ENCODE measurements around the gene CABLES1. TPM values are rescaled to one million over a fixed set of nuclear protein-coding genes. Genes with fewer than 3 reads are reported as not detected.

CABLES1 gene
- polyA plus RNA-seq, 3 donors: 0.09 to 0.15 TPM; not detected in 1

- Histone ChIP-seq H3K4me1 (ENCODE audit: control insufficient read depth in 1 of 2, insufficient read depth in 2 of 2, low read length in 2 of 2) (peaks cover 20 to 25% of the 10 kb centered on the region in 2 donors), H3K27me3 (ENCODE audit: control insufficient read depth in 2 of 2, insufficient read depth in 2 of 2, low read length in 2 of 2) (no peaks in the 10 kb centered on the region), H3K4me2 (replicated peaks; ENCODE audit: extremely low read depth, low read length, poor library complexity, severe bottlenecking) (no peak overlapping the region), H3K36me3 (replicated peaks in 1 of 2; ENCODE audit: control insufficient read depth in 1 of 2, insufficient read depth in 2 of 2, low read length in 2 of 2) (no peaks in the 10 kb centered on the region), H3K4me3 (replicated peaks in 1 of 3; ENCODE audit: low read depth in 2 of 3, low read length in 3 of 3) (no peak overlapping the region), H3K27ac (ENCODE audit: low read depth in 1 of 2, low read length in 2 of 2) (no peak overlapping the region), H4K20me1 (ENCODE audit: insufficient read depth, low read length) (no peaks in the 10 kb centered on the region), H3K9ac (ENCODE audit: insufficient read depth, low read length, poor library complexity, severe bottlenecking) (no peak overlapping the region), H3K79me2 (ENCODE audit: insufficient read depth, low read length) (no peaks in the 10 kb centered on the region), H2AFZ (ENCODE audit: insufficient read depth, low read depth, low read length, poor library complexity, severe bottlenecking) (no peak overlapping the region), H3K9me3 (replicated peaks in 1 of 2; ENCODE audit: control insufficient read depth in 1 of 2, insufficient read depth in 1 of 2, low read length in 2 of 2) (no peaks in the 10 kb centered on the region)
- Mint-ChIP-seq H3K9me3 (peaks cover 0 to 5% (median 0%) of the 10 kb centered on the region in 7 donors), H3K4me3 (no peak overlapping the region), H3K36me3 (no peaks in the 10 kb centered on the region), H3K4me1 (peaks cover 23% of the 10 kb centered on the region), H3K27ac (no peak overlapping the region), H3K27me3 (ENCODE audit: low read depth in 3 of 3) (peaks cover 1 to 7% (median 2%) of the 10 kb centered on the region in 3 donors)
- no peak for TF ChIP-seq CTCF (IDR thresholded peaks at IDR 0.05)
- intact Hi-C loops (cut with micrococcal nuclease): no loop called here
- no peak for DNase-seq
- WGBS (ENCODE audit: insufficient coverage): 75% methylated on average over 5 of the region's 11 CpGs
Measured at GRCh38 chr18:23146861-23147469, 11.7 kb downstream of the CABLES1 start.

GRCh38 chr18:23148382-23148781 lies 13.1 kb downstream of the CABLES1 start:
- Histone ChIP-seq H3K9ac (ENCODE audit: insufficient read depth, low read length, poor library complexity, severe bottlenecking) (no peak overlapping the region), H3K9me3 (replicated peaks in 1 of 2; ENCODE audit: control insufficient read depth in 1 of 2, insufficient read depth in 1 of 2, low read length in 2 of 2) (no peaks in the 10 kb centered on the region), H2AFZ (ENCODE audit: insufficient read depth, low read depth, low read length, poor library complexity, severe bottlenecking) (no peak overlapping the region), H3K4me2 (replicated peaks; ENCODE audit: extremely low read depth, low read length, poor library complexity, severe bottlenecking) (no peak overlapping the region), H3K27ac (ENCODE audit: low read depth in 1 of 2, low read length in 2 of 2) (no peak overlapping the region), H3K36me3 (replicated peaks in 1 of 2; ENCODE audit: control insufficient read depth in 1 of 2, insufficient read depth in 2 of 2, low read length in 2 of 2) (no peaks in the 10 kb centered on the region), H3K79me2 (ENCODE audit: insufficient read depth, low read length) (no peaks in the 10 kb centered on the region), H3K4me3 (replicated peaks in 1 of 3; ENCODE audit: low read depth in 2 of 3, low read length in 3 of 3) (no peak overlapping the region), H3K27me3 (ENCODE audit: control insufficient read depth in 2 of 2, insufficient read depth in 2 of 2, low read length in 2 of 2) (no peaks in the 10 kb centered on the region), H3K4me1 (ENCODE audit: control insufficient read depth in 1 of 2, insufficient read depth in 2 of 2, low read length in 2 of 2) (peaks cover 8 to 11% of the 10 kb centered on the region in 2 donors), H4K20me1 (ENCODE audit: insufficient read depth, low read length) (no peaks in the 10 kb centered on the region)
- intact Hi-C loops (cut with micrococcal nuclease): no loop called here
- no peak overlapping the region for H3K4me3 Mint-ChIP-seq
- H3K36me3 Mint-ChIP-seq: no peaks in the 10 kb centered on the region
- H3K27me3 Mint-ChIP-seq (ENCODE audit: low read depth in 3 of 3): peaks cover 1 to 7% (median 2%) of the 10 kb centered on the region in 3 donors
- no peak overlapping the region for H3K27ac Mint-ChIP-seq
- H3K9me3 Mint-ChIP-seq: peaks cover 0 to 5% (median 0%) of the 10 kb centered on the region in 7 donors
- H3K4me1 Mint-ChIP-seq: peaks cover 10% of the 10 kb centered on the region
- WGBS (ENCODE audit: insufficient coverage): 90% methylated on average over 3 of the region's 5 CpGs
- TF ChIP-seq CTCF (IDR thresholded peaks at IDR 0.05): no peak
- DNase-seq: no peak
